Stimulated activated CD8-positive, alpha-beta memory T cell treated with anti-CD3 and anti-CD28 coated beads, Interleukin-7, amount 100 ng/mL, for 4 hours (primary cell): ENCODE results near the gene ARAP2.

Experiments
- DNase-seq, 2 donors: peaks; one replicate each; pipeline ENCODE4 v3.0.0-alpha.2; 2020; ENCODE audit warnings: low read depth in 2 of 2

The ARAP2 gene

DNA sequence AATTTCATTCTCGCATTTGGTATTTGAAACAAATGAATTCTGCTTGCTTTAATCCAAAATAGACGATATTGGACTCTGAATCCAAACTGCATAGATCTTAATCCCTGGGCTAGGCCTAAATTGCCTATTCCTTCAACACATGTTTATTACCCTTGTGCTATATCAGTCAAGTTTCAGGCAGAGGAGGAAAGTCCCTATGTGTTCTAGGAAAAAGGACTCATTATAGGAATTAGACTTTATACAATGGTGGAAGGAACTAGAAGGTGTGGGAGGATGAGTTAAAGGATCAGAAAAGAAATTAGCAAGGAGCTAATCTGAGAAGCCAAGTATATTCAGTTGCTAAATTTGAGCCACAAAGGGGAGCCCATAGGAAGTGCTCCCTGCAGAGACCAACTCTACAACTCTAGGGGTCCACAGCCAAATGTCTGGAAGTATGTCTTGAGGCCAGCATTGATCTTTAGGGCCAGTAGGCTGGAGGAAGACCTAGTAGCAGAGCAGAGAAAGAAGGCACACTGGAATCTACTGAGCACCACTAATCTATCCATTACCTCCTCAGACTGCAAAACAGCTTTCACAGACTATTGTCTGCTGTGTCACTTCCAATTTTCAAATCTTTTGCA, 20.0 kb upstream of the ARAP2 start:
- no peak for DNase-seq

DNA sequence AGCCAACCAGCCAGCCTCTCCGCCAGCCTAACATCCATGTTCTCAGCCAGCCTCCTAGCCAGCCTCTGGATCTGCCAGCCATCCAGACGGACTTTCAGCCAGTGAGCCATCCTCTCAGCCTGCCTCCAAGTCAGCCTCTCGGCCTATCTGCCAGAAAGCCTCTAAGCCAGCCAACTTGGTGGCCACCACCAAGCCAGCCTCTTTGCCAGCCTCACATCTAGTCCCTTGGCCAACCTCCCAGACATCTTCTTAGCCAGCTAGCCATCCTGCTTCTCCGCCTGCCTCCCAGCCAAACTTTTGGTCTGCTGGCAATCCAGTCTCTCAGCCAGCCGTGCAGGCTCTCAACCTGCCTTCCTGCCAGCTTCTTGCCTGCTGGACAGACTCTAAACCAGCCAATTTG, 16.4 kb upstream of the ARAP2 start:
- DNase-seq: no peak

DNA sequence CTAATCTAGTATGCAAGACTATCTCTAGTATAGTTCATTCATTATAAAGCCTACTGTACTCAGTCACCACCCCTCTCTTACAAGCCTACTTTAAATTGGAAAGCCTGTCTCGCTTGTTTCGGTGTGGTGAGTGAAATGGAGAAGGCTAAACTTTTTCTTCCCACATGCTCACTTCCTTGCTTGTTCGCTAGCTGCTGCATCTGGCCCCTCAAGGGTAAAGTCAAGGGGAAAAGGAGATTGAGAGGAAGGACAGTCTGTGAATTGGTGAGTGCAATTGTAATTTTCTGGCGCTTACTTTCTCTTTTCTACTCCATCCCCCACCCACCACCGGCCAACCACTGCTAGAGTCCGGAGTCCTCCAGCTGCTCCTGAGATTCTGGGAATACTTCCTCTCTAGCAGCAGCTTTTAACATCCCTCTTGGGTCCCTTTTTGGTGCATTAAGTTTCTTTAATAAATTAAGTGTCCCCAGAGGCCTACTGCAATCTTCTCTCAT, 12.1 kb upstream of the ARAP2 start:
- DNase-seq: no peak

DNA sequence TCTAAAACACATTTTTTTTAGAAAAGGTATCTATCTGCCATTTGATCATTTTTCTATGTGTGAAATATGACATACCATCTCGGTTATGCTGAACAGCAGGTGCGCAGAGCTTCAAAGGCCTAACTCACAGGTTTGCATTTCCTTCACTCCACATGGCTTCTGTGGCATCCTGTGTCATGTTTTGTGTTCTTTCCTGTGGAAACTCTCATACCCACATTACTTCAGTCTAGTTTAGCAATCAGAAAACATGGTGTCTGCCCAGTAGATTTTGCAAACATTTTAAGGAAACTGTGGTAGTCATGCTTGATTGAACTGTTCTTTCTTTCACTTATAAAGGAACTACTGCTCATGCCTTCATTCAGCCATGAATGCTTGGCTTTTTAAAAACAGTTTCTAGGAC, 11.3 kb upstream of the ARAP2 start:
- peak; percentile 50 to 64 for DNase-seq

DNA sequence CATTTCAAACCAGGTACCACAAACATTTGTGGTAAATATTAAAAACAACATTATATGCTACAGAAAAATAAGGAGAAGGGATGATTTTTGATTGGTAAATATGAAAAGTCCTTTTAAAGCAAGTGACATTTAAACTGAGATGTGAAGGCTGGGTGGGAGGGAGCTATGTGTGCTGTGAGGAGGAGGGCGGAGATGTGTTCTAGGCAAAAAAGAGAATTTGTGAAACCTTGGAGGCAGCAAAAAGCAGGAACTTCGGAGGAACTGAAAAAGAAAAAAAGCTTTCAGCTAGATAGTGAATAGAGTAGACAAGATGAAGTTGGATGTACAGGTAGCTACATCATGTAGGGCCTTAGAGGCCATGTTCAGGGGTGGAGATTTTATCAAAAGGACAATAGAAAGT, 10.1 kb upstream of the ARAP2 start:
- no peak for DNase-seq

DNA sequence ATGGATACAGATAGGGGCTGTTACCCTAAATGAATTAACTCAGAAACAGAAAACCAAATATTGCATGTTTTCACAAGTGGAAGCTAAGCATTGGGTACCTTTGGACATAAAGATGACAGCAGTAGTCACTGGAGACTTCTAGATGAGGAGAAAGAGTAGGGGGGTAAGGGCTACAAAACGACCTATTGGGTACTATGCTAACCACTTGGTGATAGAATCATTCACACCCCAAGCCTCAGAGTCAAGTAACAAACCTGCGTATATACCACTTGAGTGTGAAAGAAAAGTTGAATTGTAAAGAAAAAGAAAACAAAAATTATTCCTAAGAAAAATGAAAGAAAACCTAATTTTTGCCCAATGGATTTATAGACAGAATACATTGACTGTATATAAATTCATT, 7.7 kb upstream of the ARAP2 start:
- no peak for DNase-seq

DNA sequence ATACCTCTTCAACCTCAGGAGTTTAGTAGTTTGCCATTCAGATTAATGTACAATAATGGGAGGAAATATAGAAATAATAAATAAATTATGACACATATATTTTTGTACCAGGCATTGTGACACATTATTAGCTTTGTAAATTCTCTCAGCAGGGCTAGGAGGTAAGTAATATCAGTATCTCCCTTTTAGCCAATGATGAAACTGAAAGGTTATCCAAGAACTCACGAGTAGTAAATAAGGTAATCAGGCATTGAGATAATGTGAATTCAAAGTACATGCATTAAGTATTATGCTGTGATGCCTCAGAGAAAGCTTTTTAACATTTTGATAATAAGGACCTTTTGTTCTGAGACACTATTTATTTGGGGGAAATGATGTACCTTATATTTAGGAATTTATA, 5.3 kb upstream of the ARAP2 start:
- DNase-seq: no peak

DNA sequence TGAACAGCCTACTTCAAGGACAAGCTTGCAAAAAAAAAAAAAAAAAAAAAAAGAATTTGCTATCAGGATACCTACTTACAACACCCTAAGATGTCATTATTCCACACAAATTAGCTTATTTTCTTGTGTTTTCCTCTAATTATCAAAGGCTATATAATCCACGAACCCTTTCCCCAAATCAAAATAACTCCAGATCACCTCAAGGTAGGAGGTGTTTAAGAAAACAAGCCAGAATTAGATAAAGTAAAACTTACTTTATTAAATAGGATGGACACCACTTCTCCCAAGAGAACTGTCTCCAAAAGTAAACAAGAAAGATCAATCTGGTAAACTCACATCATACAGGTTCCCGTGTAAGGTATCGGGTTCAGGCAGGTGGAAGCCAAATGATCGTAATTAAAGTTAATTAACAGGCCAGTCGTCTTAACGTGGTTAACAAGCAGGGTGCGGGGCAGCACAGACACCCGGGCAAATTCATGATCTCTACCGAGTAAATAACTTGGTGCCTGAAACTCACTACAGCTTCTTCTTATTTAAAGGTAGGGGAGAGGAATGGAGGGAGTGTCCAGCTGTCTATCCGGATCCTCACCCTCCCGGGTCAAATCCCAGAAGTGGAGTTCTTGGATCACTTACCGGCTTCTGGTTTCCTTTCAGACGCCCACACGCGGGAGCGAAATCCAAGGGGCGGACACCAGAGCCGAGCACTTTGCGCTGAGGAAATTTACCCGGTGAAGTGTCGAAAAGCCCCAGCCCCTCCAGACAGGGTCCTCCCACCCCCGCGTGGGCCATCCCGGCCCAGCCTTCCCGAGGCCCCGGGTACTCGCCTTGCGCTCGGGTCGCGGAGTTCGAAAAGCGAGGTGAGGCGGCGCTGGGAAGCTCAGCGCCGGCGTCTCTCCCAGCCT, 708 bp downstream of the ARAP2 start:
- DNase-seq: peak; percentile 13 to 52

DNA sequence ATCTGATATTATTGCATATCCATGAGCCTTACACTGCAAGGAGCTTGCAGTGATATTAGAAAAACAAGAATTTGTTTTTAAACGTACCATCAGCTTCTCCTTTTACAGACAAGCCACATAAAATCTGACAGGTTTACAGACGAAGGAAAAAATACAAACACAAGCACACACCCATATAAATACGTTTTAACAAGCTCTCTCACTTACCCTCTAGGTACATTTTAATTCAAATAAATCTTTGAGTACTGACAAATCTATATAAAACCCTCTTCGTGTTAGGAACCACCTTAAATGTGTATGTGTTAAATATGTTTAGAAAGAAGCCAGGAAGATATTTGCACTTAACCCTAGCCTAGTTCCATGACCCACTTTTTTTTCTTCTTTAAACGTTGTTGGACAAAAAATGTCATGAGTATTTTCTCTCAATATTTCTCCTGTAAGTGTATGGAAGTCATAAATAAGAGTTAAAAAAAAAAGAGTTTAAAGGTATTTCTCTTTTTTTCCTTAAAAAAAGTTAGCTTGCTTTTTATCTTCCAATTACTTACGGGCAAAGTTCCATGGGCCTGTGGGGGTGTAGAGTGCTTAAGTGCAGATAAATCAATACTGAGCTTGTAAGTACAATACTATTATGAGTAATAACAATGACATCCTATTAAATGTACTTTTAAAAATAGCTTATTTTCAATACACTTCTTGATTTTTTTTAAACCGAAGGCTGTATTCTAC, 1.5 kb downstream of the ARAP2 start:
- no peak for DNase-seq

DNA sequence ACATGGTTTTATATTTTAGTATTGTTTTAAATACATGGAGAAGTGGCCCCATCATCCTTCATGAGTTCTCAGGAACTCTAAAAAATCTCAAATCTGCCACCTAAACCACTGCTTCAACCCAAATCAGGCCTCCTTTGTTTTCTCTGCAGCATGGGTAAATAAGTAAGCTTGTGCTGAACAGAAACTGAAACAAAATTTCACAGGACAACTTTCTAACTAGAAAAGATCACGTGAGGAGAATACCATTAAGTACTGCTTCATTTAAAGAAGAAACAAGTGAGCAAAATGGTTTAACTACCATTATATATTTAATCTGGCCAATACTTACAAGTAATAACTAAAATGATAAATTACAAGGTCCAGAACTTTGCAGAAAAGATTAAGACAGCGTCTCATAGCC, 2.5 kb downstream of the ARAP2 start:
- DNase-seq: no peak

DNA sequence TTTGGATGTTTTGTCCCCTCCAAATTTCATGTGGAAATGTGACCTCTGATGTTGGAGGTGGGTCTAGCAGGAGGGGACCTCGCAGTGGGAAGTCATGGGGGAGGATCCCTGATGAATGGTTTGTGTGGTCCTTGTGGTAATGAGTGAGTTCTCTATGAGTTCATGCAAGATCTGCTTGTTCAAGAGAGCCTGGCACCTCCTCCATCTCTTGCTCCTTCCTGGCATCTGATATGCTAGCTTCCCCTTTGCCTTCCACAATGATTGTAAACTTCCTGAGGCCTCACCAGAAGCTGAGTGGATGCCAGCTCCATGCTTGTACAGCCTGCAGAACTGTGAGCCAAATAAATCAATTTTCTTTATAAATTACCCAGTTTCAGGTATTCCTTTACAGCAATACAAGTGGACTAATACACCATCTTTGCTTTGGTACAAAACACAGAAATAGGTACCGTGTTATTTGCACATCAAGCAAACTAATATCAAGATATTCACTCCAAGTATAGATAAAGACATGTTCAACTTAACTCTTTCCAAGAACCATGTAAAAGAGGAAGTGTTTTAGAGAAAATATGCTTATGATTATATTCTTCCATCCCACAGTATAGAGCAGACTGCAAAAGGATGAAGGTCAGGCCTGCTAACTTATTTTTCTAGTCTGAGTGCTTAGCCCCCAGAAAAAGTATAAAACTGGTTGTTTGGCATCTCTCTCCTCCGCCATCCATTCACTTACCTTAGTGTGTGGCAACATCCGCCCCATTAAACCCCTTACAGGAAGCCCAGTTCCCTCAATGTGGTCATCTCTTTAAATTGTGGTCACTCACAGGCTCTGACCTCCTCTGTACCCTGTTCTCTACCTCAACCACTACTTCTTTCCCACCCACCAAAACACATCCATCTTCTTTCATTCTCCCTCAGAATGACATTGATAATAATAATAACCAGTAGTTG, 6.7 kb downstream of the ARAP2 start:
- no peak for DNase-seq

DNA sequence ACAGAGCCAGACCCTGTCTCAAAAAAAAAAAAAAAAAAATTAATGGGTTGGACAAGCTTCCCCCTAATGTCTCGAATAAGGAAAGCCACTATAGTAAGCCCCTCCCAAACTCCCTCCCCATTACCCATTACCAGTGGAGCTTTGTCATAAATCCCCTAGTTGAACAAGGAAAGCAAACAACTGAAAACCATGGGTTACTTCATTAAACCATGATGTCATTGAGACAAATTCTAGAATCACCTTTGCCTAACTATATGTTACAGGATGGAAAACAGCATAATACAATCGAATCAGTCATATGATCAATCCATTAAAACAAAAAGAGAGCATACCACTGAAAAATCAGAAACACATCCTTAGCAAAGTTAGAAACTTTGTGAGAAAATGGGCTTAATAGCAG, 8.2 kb downstream of the ARAP2 start:
- DNase-seq: no peak

DNA sequence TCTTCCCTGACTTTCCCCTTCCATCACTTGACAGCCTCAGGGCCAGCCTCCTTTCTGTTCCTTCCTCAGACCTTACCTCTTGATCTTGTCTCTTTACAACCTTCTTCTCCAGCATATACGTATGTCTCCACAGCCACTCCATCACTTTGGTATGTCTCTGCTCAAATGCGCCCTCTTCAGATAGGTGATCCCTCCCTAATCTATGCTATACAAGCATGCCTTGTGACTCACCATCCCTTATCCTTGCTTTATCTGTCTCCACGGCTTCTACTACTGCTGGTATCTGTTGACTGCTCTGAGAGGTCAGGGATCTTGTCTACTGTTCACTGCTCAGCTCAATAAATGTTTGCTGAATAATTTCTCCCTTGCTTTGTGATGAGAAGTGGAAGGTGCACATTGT, 9.0 kb downstream of the ARAP2 start:
- no peak for DNase-seq

DNA sequence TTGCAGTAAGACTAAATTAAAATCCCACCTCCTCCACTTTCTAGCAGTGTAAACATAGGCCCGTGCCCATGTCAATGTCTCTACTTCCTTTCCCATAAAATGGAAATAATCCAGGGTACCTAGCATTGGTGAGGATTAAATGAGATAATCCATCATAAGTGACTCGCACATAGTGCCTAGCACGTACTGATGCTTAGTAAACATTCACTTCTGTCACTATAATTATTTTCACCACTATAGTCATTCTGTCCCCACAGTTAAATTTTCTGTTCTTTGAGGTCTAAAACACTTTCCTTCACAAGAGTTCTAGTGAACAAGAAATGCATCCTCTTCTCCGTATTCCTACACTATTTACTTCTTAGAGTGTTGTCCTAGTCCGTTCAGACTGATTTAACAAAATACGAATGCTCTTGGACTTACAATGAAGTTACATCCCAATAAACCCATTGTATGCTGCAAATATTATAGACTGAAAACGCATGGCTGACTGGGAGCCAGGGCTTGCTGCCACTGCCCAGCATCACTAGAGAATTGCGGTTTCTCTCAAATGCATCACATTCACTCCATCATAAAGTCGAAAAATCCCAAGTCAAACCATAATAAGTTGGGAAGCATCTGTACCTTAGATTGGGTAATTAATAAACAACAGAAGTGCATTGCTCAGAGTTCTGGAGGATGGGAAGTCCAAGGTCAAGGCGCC, 10.6 kb downstream of the ARAP2 start:
- DNase-seq: no peak

DNA sequence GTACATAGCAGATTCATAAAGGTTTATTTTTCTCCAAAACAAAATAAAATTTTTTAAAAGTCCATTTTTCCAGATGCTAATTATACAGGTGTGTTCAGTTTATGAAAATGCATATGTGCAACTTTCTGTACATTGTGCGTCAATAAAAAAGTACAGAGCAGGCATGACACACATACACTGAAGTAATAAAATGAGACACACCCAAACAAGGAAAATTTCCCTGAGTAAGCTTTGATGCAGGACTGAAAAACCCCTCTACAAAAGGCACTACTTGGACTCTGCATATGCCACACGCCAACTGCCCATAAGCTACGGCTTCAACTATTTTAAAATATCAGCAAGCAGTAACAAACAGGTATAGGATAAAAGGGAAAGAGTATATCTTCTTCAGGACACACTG, 13.8 kb downstream of the ARAP2 start:
- no peak for DNase-seq

DNA sequence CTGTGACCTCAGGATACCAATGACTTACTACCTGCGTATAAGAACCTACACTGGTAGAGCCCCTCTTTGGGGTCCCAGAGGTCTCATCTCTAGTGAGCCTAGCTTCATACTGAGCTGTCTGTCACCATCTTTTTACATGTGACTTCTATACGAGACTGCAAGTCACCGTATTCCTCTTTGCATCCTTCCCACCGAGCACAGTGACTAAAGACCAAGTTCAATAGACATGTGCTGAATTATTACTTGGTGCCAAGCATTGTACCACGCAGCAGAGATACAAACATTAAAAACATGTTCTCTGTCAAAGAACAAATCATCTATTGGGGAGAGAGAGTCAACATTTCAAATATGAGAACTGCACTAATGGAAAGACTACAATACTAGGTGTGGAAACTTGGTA, 16.4 kb downstream of the ARAP2 start:
- no peak for DNase-seq

DNA sequence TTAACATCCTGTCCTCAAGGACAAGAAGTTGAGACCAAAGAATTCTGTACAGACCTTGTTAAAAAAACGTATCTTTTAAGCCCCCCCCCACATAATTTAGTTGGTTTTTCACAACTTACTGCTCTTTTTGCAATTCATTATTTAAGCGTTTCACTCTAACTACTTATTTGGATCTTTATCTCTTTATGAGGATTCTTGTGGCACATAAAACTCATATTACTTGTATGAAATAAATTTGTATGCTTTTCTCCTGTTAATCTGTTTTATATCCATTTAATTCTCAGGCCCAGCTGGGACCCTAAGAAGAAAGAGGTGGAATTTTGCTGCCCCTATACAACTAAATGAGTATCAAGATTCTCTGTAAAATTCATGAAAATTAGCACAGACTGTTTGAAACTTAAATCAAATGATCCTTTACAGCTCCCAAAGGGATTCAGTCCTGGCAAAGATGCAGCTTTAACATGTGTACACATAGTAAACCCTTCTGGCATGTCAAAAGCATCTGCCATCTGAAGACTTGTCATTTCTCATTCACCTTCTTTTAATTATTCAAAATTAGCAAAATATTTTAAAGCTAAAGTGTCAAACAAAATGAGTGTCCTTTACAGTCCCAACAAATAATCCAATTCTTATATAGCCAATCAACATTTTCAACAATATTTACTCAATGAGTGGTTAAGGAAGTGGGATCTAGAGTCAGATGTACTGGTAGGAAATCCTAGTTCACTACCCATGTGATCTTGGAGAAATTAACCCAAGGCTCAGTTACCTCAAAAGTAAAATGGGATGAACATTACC, 17.7 kb downstream of the ARAP2 start:
- no peak for DNase-seq

DNA sequence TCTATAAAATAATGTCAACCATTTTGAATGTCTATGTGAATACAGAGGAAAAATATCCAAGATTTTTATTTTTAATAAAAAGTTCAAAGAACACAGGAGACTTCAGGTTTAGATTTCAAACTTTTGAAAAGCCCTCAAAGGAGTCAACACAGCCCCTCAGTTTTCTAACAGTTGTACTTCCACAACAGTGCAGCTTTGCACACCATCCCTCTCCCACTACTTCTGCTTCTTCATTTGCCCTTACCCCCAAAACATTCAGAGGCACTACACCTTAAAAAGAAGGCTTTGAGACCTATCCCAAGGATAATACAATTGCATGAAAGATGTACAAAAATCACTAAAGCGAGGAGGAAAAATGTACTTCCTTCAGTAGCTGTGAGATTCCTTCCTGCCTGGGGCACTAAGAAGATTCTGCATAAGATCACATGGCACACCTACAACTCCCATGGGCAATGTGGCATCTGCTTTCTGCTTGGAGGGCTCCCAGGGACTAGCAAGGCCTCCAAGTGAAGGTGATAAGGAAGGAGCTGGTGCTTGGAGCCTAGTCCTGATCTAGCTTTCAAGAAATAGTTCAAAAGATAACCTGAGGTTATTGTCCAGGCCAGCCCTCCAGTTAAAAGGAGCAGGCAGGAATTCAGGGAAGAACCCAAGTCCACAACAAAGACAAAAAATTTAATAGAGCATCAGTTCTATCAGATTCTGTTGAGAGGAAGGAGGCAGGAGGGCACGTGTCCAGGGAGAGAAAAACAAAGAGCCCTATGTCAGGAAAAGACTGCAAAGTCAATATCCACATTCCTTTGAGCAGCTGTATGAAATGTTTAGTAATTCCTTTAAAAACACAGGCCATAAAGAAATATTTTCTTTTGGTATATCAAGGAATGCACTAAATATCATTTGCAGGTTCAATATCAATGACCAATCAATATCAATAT, 19.1 kb downstream of the ARAP2 start:
- no peak for DNase-seq

DNA sequence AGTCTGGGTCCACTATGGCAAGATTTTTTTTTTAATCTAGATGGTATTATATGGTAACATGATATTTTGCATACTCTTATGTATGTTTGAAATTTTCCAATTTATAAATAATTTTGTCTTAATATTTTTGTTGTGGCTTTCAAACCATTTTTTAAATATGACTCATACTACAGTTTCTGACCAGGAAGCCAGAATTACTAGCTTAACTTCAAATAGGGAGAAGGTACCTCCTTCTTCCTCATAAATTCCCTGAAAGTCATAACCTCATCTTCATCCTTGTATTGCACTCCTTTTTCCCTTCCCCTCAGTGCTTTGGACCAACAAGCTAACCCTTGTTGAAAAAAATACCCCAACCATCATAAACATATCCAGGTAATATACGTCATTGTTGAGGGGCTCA, 21.6 kb downstream of the ARAP2 start:
- DNase-seq: no peak
